HL-60 (cell line): ENCODE results near the gene GNG4.

ENCODE experiments used
- DNase-seq, 2 experiments: peaks; one replicate each; pipeline ENCODE4 v3.0.0-alpha.2; 2010 to 2020; ENCODE audit warnings: low read depth in 1 of 2, low spot score in 1 of 2
- H3K27ac ChIP-seq: fragments of 250-450 bp; sonication (Bioruptor Pico); replicated peaks from 2 replicates; pipeline ENCODE4 v1.5.1; 2020; ENCODE audit warnings: mild to moderate bottlenecking, moderate library complexity
- H3K27me3 ChIP-seq: fragments of 250-450 bp; sonication (Bioruptor Pico); 2 replicates; pipeline ENCODE4 v1.5.1; 2021; ENCODE audit warnings: mild to moderate bottlenecking, moderate library complexity; ENCODE audit not compliant: insufficient read depth, poor library complexity, severe bottlenecking
- H3K4me3 ChIP-seq: replicated peaks from 2 replicates; pipeline ENCODE4 v1.5.1; 2011; ENCODE audit warnings: mild to moderate bottlenecking, control low read depth, low read length; ENCODE audit not compliant: insufficient read depth
- CTCF ChIP-seq: IDR thresholded peaks from one replicate; pipeline ENCODE4 v1.5.1; 2011; ENCODE audit warnings: low read length, control low read depth, inconsistent platforms; ENCODE audit not compliant: insufficient read depth
- GABPA ChIP-seq: IDR thresholded peaks from 2 replicates; pipeline ENCODE4 v1.6.1; 2012; ENCODE audit warnings: low read depth
- POLR2AphosphoS5 ChIP-seq: IDR thresholded peaks from 2 replicates; pipeline ENCODE4 v1.6.1; 2012; ENCODE audit warnings: low read depth
- REST ChIP-seq: IDR thresholded peaks from 2 replicates; pipeline ENCODE4 v1.6.1; 2012; ENCODE audit warnings: low read depth; ENCODE audit not compliant: insufficient replicate concordance
- SPI1 ChIP-seq: IDR thresholded peaks from 2 replicates; pipeline ENCODE4 v1.6.1; 2012; ENCODE audit warnings: low read depth, mild to moderate bottlenecking, borderline replicate concordance

GNG4 gene

GRCh38 chr1:235567812-235568503, 81.6 kb downstream of the GNG4 start:
- H3K27me3 ChIP-seq = no peaks in the 10 kb centered on the region
- H3K4me3 ChIP-seq = no peak overlapping the region

GRCh38 chr1:235566084-235566483, 83.5 kb downstream of the GNG4 start:
- H3K27me3 ChIP-seq = no peaks in the 10 kb centered on the region
- no peak for DNase-seq
- TF ChIP-seq CTCF (no peak), SPI1 (no peak), REST (no peak), GABPA (no peak), POLR2AphosphoS5 (no peak)
- H3K4me3 ChIP-seq = no peak overlapping the region
- H3K27ac ChIP-seq = no peak overlapping the region

More at GRCh38 chr1:235567812-235568503, 81.6 kb downstream of the GNG4 start:
- TF ChIP-seq REST (no peak), GABPA (no peak), POLR2AphosphoS5 (peak; percentile 76), SPI1 (peak; percentile 52; the same call in 1 of the 2 replicates), CTCF (no peak)
- peak overlapping the region; percentile 81 for H3K27ac ChIP-seq
- peak; percentile 91 to 93 for DNase-seq

GRCh38 chr1:235563513-235564061, 86.0 kb downstream of the GNG4 start:
- Histone ChIP-seq H3K27me3 (no peaks in the 10 kb centered on the region), H3K27ac (no peak overlapping the region), H3K4me3 (no peak overlapping the region)
- DNase-seq = peak in 1 of 2 experiments; percentile 44
- peak; percentile 63; the same call in 1 of the 2 replicates for TF ChIP-seq SPI1
- TF ChIP-seq REST = no peak
